Lower leg skin (tissue), 4 donors: ENCODE measurements around the gene RSKR. TPM values are rescaled to one million over a fixed set of nuclear protein-coding genes. Genes with fewer than 3 reads are reported as not detected.

Source experiments
- DNase-seq, 2 donors: peaks; one replicate each; pipeline ENCODE4 v3.0.0-alpha.2; 2019; ENCODE audit warnings: low spot score in 2 of 2
- H3K4me3 ChIP-seq: fragments of 200-600 bp; sonication (generic); 2 replicates; pipeline ENCODE4 v1.5.1; 2017; ENCODE audit warnings: mild to moderate bottlenecking, low read depth; ENCODE audit not compliant: poor library complexity, severe bottlenecking
- CTCF ChIP-seq, 3 donors: fragments of 450-650 bp; IDR thresholded peaks; one replicate each; pipeline ENCODE4 v1.5.1; 2016; ENCODE audit warnings: antibody characterized with exemption in 3 of 3, mild to moderate bottlenecking in 3 of 3, moderate library complexity in 2 of 3
- POLR2A ChIP-seq, 2 donors: fragments of 450-650 bp; IDR thresholded peaks; one replicate each; pipeline ENCODE4 v1.6.1; 2016 to 2017; ENCODE audit warnings: antibody characterized with exemption in 2 of 2, mild to moderate bottlenecking in 1 of 2, moderate library complexity in 1 of 2
- WGBS, 2 donors: methylation state at CpG; one replicate each; pipeline ENCODE4 v1.1.5; 2018; 5-methylcytosine and 5-hydroxymethylcytosine counted together
- intact Hi-C: fragments of 100-400 bp; cut with DNase I; formaldehyde crosslinking; loops from one replicate; pipeline ENCODE4 v1.15.0; 2023; ENCODE audit warnings: low total_unique reads
- total RNA-seq, 4 donors: library from RNA; depleted of rRNA; stranded (reverse); fragments of >200 nt; gene quantifications; one replicate each; pipeline ENCODE4 v1.1.0, GENCODE V29; 2016

Gene RSKR
- total RNA-seq, 4 donors from 2014 or later = 6.7 to 8.7 (median 6.9) TPM

- 89 to 91% methylated on average over 4 of the region's 4 CpGs for WGBS, 2 donors
- no peak for DNase-seq
- H3K4me3 ChIP-seq = no peak overlapping the region
- TF ChIP-seq POLR2A (IDR thresholded peaks at IDR 0.05) (no peak), CTCF (IDR thresholded peaks at IDR 0.05) (no peak)
- intact Hi-C loops = no loop called here
Observed at GRCh38 chr17:28626818-28627217, 12.8 kb upstream of the RSKR start.

GRCh38 chr17:28624148-28624547, 10.2 kb upstream of the RSKR start:
- no peak overlapping the region for H3K4me3 ChIP-seq
- TF ChIP-seq CTCF (IDR thresholded peaks at IDR 0.05) = no peak
- no peak for TF ChIP-seq POLR2A (IDR thresholded peaks at IDR 0.05)
- no peak for DNase-seq
- intact Hi-C loops = no loop called here
- 87 to 94% methylated on average over 2 of the region's 2 CpGs for WGBS, 2 donors

GRCh38 chr17:28623696-28624095, 9.7 kb upstream of the RSKR start:
- 82 to 87% methylated on average over 4 of the region's 4 CpGs for WGBS, 2 donors
- no peak overlapping the region for H3K4me3 ChIP-seq
- TF ChIP-seq POLR2A (IDR thresholded peaks at IDR 0.05) = no peak
- intact Hi-C loops = no loop called here
- DNase-seq = no peak

GRCh38 chr17:28622186-28622585, 8.2 kb upstream of the RSKR start:
- no peak for TF ChIP-seq POLR2A (IDR thresholded peaks at IDR 0.05)
- TF ChIP-seq CTCF (IDR thresholded peaks at IDR 0.05) = no peak
- intact Hi-C loops = no loop called here
- WGBS, 2 donors = 95% methylated on average over 3 of the region's 3 CpGs
- DNase-seq = no peak
- H3K4me3 ChIP-seq = no peak overlapping the region

- 76 to 87% methylated on average over 2 of the region's 2 CpGs for WGBS, 2 donors
- DNase-seq = no peak
- TF ChIP-seq CTCF (IDR thresholded peaks at IDR 0.05) (no peak), POLR2A (IDR thresholded peaks at IDR 0.05) (no peak)
- no peak overlapping the region for H3K4me3 ChIP-seq
- intact Hi-C loops = no loop called here
Observed at GRCh38 chr17:28620010-28620409, 6.0 kb upstream of the RSKR start.

- intact Hi-C loops = no loop called here
- H3K4me3 ChIP-seq = no peak overlapping the region
- no peak for DNase-seq
- TF ChIP-seq CTCF (IDR thresholded peaks at IDR 0.05) (no peak), POLR2A (IDR thresholded peaks at IDR 0.05) (no peak)
- WGBS, 2 donors = 92 to 94% methylated on average over 3 of the region's 3 CpGs
Observed at GRCh38 chr17:28618464-28618863, 4.5 kb upstream of the RSKR start.
